K562 (cell line): ENCODE data around the gene INPP5E. TPM values are rescaled to one million over a fixed set of nuclear protein-coding genes. Genes with fewer than 3 reads are reported as not detected.
A peak's percentile ranks its signal among the peaks of the same experiment; 100 is the strongest.

Source experiments
- ATAC-seq: fragments of 200-7000 bp; cut with Tn5 transposase; 3 replicates; pipeline ENCODE4 v1.9.1; 2020; ENCODE audit warnings: moderate library complexity
- BruUV-seq: library from RNA; stranded (reverse); fragments of 400-500 nt; replicated peaks from 2 replicates; lab custom pipeline; 2021; lab: Mats Ljungman, UMichigan
- CTCF ChIA-PET: fragments of 300-600 bp; formaldehyde crosslinking; extraction: SDS; loops from one replicate; lab custom pipeline; 2021; ENCODE audit warnings: low intra/inter-chr PET ratio; lab: Yijun Ruan, JAX
- POLR2A ChIA-PET: fragments of 300-600, 350-650 bp; sonication (Branson Sonifier 250); formaldehyde crosslinking; extraction: SDS; loops from one replicate; lab custom pipeline; 2021; ENCODE audit warnings: antibody characterized with exemption, inconsistent platforms; lab: Yijun Ruan, JAX
- DNase-seq, 4 experiments: peaks; one replicate each; pipeline versions ENCODE4 v3.0.0 to v3.0.0-alpha.2; 2011 to 2018; ENCODE audit warnings: low spot score in 3 of 4, mixed read lengths in 3 of 4; ENCODE audit errors: extremely low read depth in 1 of 4
- FAIRE-seq: peaks from 2 replicates; lab custom pipeline; 2011; peaks lifted over from hg19 to GRCh38; lab: Jason Lieb, UNC
- H2AFZ ChIP-seq: 2 replicates; pipeline ENCODE4 v1.6.0; 2011; ENCODE audit warnings: low read depth, low read length, control low read depth, inconsistent platforms
- H3K27ac ChIP-seq: fragments of 200-600 bp; 3 replicates; pipeline ENCODE4 v1.8.0; 2011; ENCODE audit warnings: low read depth, mild to moderate bottlenecking, control low read depth, inconsistent platforms, low read length, moderate library complexity, mixed read lengths; ENCODE audit errors: extremely low read depth
- H3K27me3 ChIP-seq, 2 experiments: fragments of 300-600 bp in 1 of 2; 2 replicates in 1 of 2; 3 replicates in 1 of 2; pipeline versions ENCODE4 v1.6.0 to v1.8.0; 2011; ENCODE audit warnings: inconsistent platforms in 2 of 2, low read length in 2 of 2, mild to moderate bottlenecking in 1 of 2, mixed read lengths in 1 of 2, moderate library complexity in 1 of 2; ENCODE audit not compliant: control insufficient read depth in 2 of 2, insufficient read depth in 2 of 2
- H3K36me3 ChIP-seq: fragments of 300-600 bp; 3 replicates; pipeline ENCODE4 v1.8.0; 2011; ENCODE audit warnings: mild to moderate bottlenecking, low read length, inconsistent platforms; ENCODE audit not compliant: control insufficient read depth, insufficient read depth
- H3K4me1 ChIP-seq, 2 experiments: fragments of 200-600 bp in 1 of 2; replicated peaks in 1 of 2; 2 replicates in 1 of 2; 3 replicates in 1 of 2; pipeline versions ENCODE4 v1.5.1 to v1.8.0; 2011; ENCODE audit warnings: inconsistent platforms in 2 of 2, low read length in 2 of 2, mild to moderate bottlenecking in 1 of 2, mixed read lengths in 1 of 2, moderate library complexity in 1 of 2; ENCODE audit not compliant: control insufficient read depth in 2 of 2, insufficient read depth in 2 of 2
- H3K4me2 ChIP-seq: 2 replicates; pipeline ENCODE4 v1.6.1; 2011; ENCODE audit warnings: low read length, control low read depth, inconsistent platforms, mixed read lengths; ENCODE audit not compliant: insufficient read depth
- H3K4me3 ChIP-seq: fragments of 200-600 bp; sonication (generic), shearing (Covaris generic); 2 replicates; pipeline ENCODE4 v1.5.1; 2016; ENCODE audit warnings: control low read depth, inconsistent platforms
- H3K79me2 ChIP-seq: fragments of 200-600 bp; 3 replicates; pipeline ENCODE4 v1.8.0; 2011; ENCODE audit warnings: low read length, inconsistent platforms; ENCODE audit not compliant: control insufficient read depth, insufficient read depth
- H3K9ac ChIP-seq, 2 experiments: 2 replicates each; pipeline versions ENCODE4 v1.6.0 to v1.6.1; 2011; ENCODE audit warnings: low read depth in 2 of 2, low read length in 2 of 2, control low read depth in 1 of 2, inconsistent platforms in 1 of 2, mild to moderate bottlenecking in 1 of 2, mixed read lengths in 1 of 2; ENCODE audit not compliant: insufficient read depth in 1 of 2
- H3K9me1 ChIP-seq: one replicate; pipeline ENCODE4 v1.6.0; 2011; ENCODE audit warnings: inconsistent platforms, mild to moderate bottlenecking, low read length, moderate library complexity; ENCODE audit not compliant: control insufficient read depth, insufficient read depth
- H3K9me3 ChIP-seq: replicated peaks from 2 replicates; pipeline ENCODE4 v1.5.1; 2011; ENCODE audit warnings: low read depth, low read length, inconsistent platforms; ENCODE audit not compliant: control insufficient read depth, insufficient read depth
- H4K20me1 ChIP-seq: replicated peaks from 2 replicates; pipeline ENCODE4 v1.6.1; 2011; ENCODE audit warnings: low read length, inconsistent platforms, mixed read lengths; ENCODE audit not compliant: control insufficient read depth, insufficient read depth
- POLR2G ChIP-seq: fragments of 200-400 bp; formaldehyde crosslinking; IDR thresholded peaks from 2 replicates; pipeline ENCODE4 v1.6.1; 2017; ENCODE audit warnings: low read depth, mild to moderate bottlenecking, antibody characterized with exemption, low read length, moderate library complexity
- PPARD ChIP-seq: fragments of 250-450 bp; sonication (Bioruptor Pico); IDR thresholded peaks from 2 replicates; pipeline ENCODE4 v1.8.0; 2022; ENCODE audit warnings: inconsistent platforms, mild to moderate bottlenecking, moderate library complexity
- RBFOX2 ChIP-seq: fragments of 200-400 bp; formaldehyde crosslinking; IDR thresholded peaks from 2 replicates; pipeline ENCODE4 v1.6.1; 2017; ENCODE audit warnings: low read depth, mild to moderate bottlenecking, low read length, moderate library complexity
- SRSF9 ChIP-seq: fragments of 200-400 bp; formaldehyde crosslinking; IDR thresholded peaks from 2 replicates; pipeline ENCODE4 v1.6.1; 2017; ENCODE audit warnings: low read depth, low read length, borderline replicate concordance
- WGBS: fragments of 100-300 bp; shearing (Covaris generic); methylation state at CpG from one replicate; pipeline ENCODE4 v1.1.6; 2016; ENCODE audit warnings: low coverage, mixed read lengths; ENCODE audit not compliant: insufficient coverage; ENCODE audit errors: missing lambda C conversion rate; 5-methylcytosine and 5-hydroxymethylcytosine counted together
- in situ Hi-C: fragments of 300-500 bp; cut with MboI; formaldehyde crosslinking; loops from 4 replicates; pipeline ENCODE4 v1.15.0; 2018; ENCODE audit warnings: inconsistent platforms, mixed read lengths
- intact Hi-C: fragments of 100-400 bp; cut with micrococcal nuclease; formaldehyde crosslinking; loops from 2 replicates; pipeline ENCODE4 v1.14.2; 2022
- polyA plus RNA-seq, 8 experiments: library from polyadenylated mRNA; depleted of rRNA in 4 of 8; stranded (reverse) in 5 of 8; unstranded in 3 of 8; fragments of >200 nt; fragmentation: Nextera tagmentation in 2 of 8; fragmentation: Illumina TruSeq in 1 of 8; extraction: Ambion mirVana in 2 of 8; extraction: Trizol in 1 of 8; gene quantifications; 2 replicates each; pipeline versions ENCODE4 v1.2.1 to v1.2.3, GENCODE V29; 2011 to 2014; ENCODE audit warnings: inconsistent platforms in 1 of 8, missing spikeins in 1 of 8
- total RNA-seq, 7 experiments: library from RNA; depleted of rRNA in 6 of 7; stranded (reverse); fragments of >200 nt in 6 of 7; fragmentation: Illumina TruSeq in 2 of 7; extraction: Trizol in 2 of 7; gene quantifications; 2 replicates each; pipeline versions ENCODE4 v1.2.1 to v1.2.3, GENCODE V29; 2011 to 2021; ENCODE audit warnings: low replicate concordance in 1 of 7

Gene INPP5E
- total and polyA plus RNA-seq, 9 of the 15 experiments (the other 6 are each of a cell fraction or from before 2014, with no cell fraction given) = 0.38 to 17.4 (median 4.9) TPM

GRCh38 chr9:136424750-136425362 lies 14.8 kb downstream of the INPP5E start:
- POLR2A ChIA-PET = interaction anchor here (0.6 to 5.1 kb wide), 10 partner anchors 10 to 490 kb away, joined by 3 to 33 read pairs (median 4); partner anchors contain the start of genes ENTR1 and PMPCA
- DNase-seq (no peak), ATAC-seq (no peak; the same call in 2 of the 3 replicates), FAIRE-seq (no peak)
- Histone ChIP-seq H3K9ac (no peak overlapping the region), H3K4me2 (no peak overlapping the region), H3K4me3 (no peak overlapping the region), H3K27ac (no peak overlapping the region), H3K4me1 (peaks cover 0 to 15% of the 10 kb centered on the region in 2 experiments; a peak in 2 of 5 replicates), H3K36me3 (peaks cover 70% of the 10 kb centered on the region), H3K9me1 (peaks cover 3% of the 10 kb centered on the region), H3K27me3 (no peaks in the 10 kb centered on the region), H3K9me3 (no peaks in the 10 kb centered on the region), H4K20me1 (no peaks in the 10 kb centered on the region), H3K79me2 (no peaks in the 10 kb centered on the region), H2AFZ (no peak overlapping the region)
- intact Hi-C loops (no loop called here), in situ Hi-C loops (no loop called here)
- CTCF ChIA-PET = no interaction called here
- 92% methylated on average over 19 of the region's 27 CpGs for WGBS
- TF ChIP-seq SRSF9 (no peak), POLR2G (peak; percentile 50)
- no TSS peak for BruUV-seq

- BruUV-seq = TSS peak; percentile 58
- peak; percentile 53; the same call in 1 of the 2 replicates for TF ChIP-seq POLR2G
- TF ChIP-seq PPARD (CRISPR knock-in tag) = no peak
- peak; percentile 19; the same call in 1 of the 2 replicates for TF ChIP-seq RBFOX2
- Histone ChIP-seq H3K27me3 (no peaks in the 10 kb centered on the region), H3K27ac (no peak overlapping the region), H2AFZ (no peak overlapping the region), H3K4me1 (peaks cover 0 to 10% of the 10 kb centered on the region in 2 experiments; a peak in 2 of 5 replicates), H3K79me2 (no peaks in the 10 kb centered on the region), H3K4me3 (no peak overlapping the region), H3K9me1 (no peaks in the 10 kb centered on the region), H3K36me3 (peaks cover 70% of the 10 kb centered on the region), H3K4me2 (no peak overlapping the region), H3K9ac (peak overlapping the region in 1 of 2 experiments; percentile 52; a peak in 1 of 4 replicates), H4K20me1 (no peaks in the 10 kb centered on the region), H3K9me3 (no peaks in the 10 kb centered on the region)
- 98% methylated on average over 34 of the region's 43 CpGs for WGBS
- POLR2A ChIA-PET = interaction anchor here (0.5 to 5.1 kb wide), 7 partner anchors 10 to 306 kb away, joined by 3 to 33 read pairs (median 7); partner anchors contain the start of genes ENTR1 and PMPCA
- CTCF ChIA-PET = no interaction called here
- in situ Hi-C loops (no loop called here), intact Hi-C loops (no loop called here)
- DNase-seq (no peak), ATAC-seq (no peak), FAIRE-seq (no peak)
Measured at GRCh38 chr9:136423432-136424146, 16.1 kb downstream of the INPP5E start.
